Fibroblast of lung (primary cell): ENCODE measurements around the gene OR1Q1. TPM values are rescaled to one million over a fixed set of nuclear protein-coding genes. Genes with fewer than 3 reads are reported as not detected.

Experiments
- DNase-seq, 2 donors: peaks; one replicate each; pipeline versions ENCODE4 v3.0.0 to v3.0.0-alpha.2; 2010; ENCODE audit warnings: low read depth in 2 of 2
- H2AFZ ChIP-seq: 2 replicates; pipeline ENCODE4 v1.5.1; 2012; ENCODE audit warnings: low read length, control low read depth, inconsistent platforms
- H3K27ac ChIP-seq: 2 replicates; pipeline ENCODE4 v1.5.1; 2011; ENCODE audit warnings: low read length, control low read depth; ENCODE audit not compliant: insufficient read depth
- H3K27me3 ChIP-seq: 2 replicates; pipeline ENCODE4 v1.5.1; 2011; ENCODE audit warnings: mild to moderate bottlenecking, low read length; ENCODE audit not compliant: control insufficient read depth, insufficient read depth
- H3K36me3 ChIP-seq: 2 replicates; pipeline ENCODE4 v1.5.1; 2011; ENCODE audit warnings: low read length; ENCODE audit not compliant: control insufficient read depth, insufficient read depth
- H3K4me1 ChIP-seq: 2 replicates; pipeline ENCODE4 v1.5.1; 2011; ENCODE audit warnings: low read length; ENCODE audit not compliant: control insufficient read depth, insufficient read depth; ENCODE audit errors: extremely low read depth
- H3K4me2 ChIP-seq: 2 replicates; pipeline ENCODE4 v1.5.1; 2011; ENCODE audit warnings: low read length, control low read depth; ENCODE audit not compliant: insufficient read depth; ENCODE audit errors: extremely low read depth
- H3K4me3 ChIP-seq, 4 experiments: fragments of 200-600 bp in 1 of 4; sonication (generic) in 1 of 4; replicated peaks in 1 of 4; 2 replicates each; pipeline ENCODE4 v1.5.1; 2011 to 2016; ENCODE audit warnings: low read length in 4 of 4, low read depth in 3 of 4, mild to moderate bottlenecking in 3 of 4, control low read depth in 2 of 4, inconsistent platforms in 1 of 4, mixed read lengths in 1 of 4; ENCODE audit not compliant: insufficient read depth in 1 of 4; ENCODE audit errors: control extremely low read depth in 1 of 4
- H3K79me2 ChIP-seq: 2 replicates; pipeline ENCODE4 v1.5.1; 2012; ENCODE audit warnings: mild to moderate bottlenecking, low read length, inconsistent platforms; ENCODE audit not compliant: control insufficient read depth, insufficient read depth
- H3K9ac ChIP-seq: 2 replicates; pipeline ENCODE4 v1.5.1; 2011; ENCODE audit warnings: mild to moderate bottlenecking, low read length, control low read depth; ENCODE audit not compliant: insufficient read depth
- H3K9me3 ChIP-seq: 2 replicates; pipeline ENCODE4 v1.5.1; 2012; ENCODE audit warnings: low read depth, low read length; ENCODE audit not compliant: control insufficient read depth, insufficient read depth
- H4K20me1 ChIP-seq: 2 replicates; pipeline ENCODE4 v1.5.1; 2011; ENCODE audit warnings: low read length; ENCODE audit not compliant: control insufficient read depth, insufficient read depth; ENCODE audit errors: extremely low read depth
- CTCF ChIP-seq, 2 donors: IDR thresholded peaks in 1 of 2; conservative IDR thresholded peaks in 1 of 2; 1 replicate in 1 of 2; 2 replicates in 1 of 2; pipeline ENCODE4 v1.5.1; 2011 to 2012; ENCODE audit warnings: low read length in 2 of 2, control low read depth in 1 of 2, inconsistent platforms in 1 of 2, low read depth in 1 of 2, mild to moderate bottlenecking in 1 of 2
- EZH2 ChIP-seq: IDR thresholded peaks from 2 replicates; pipeline ENCODE4 v1.5.1; 2012; ENCODE audit warnings: low read length, control low read depth, mild to moderate bottlenecking; ENCODE audit errors: missing control alignments
- polyA plus RNA-seq, 2 donors: library from polyadenylated mRNA; depleted of rRNA in 1 of 2; stranded (reverse) in 1 of 2; unstranded in 1 of 2; fragments of >200 nt; gene quantifications; 2 replicates each; pipeline ENCODE4 v1.2.1, GENCODE V29; 2011 to 2012; ENCODE audit warnings: missing spikeins in 1 of 2
- total RNA-seq: library from RNA; depleted of rRNA; stranded (reverse); fragments of >200 nt; gene quantifications from 2 replicates; pipeline ENCODE4 v1.2.1, GENCODE V29; 2014

OR1Q1 gene
- total and polyA plus RNA-seq, 2 donors (not counting 1 experiment from before 2014, with no cell fraction given) = 0.14 TPM; not detected in 1

DNA sequence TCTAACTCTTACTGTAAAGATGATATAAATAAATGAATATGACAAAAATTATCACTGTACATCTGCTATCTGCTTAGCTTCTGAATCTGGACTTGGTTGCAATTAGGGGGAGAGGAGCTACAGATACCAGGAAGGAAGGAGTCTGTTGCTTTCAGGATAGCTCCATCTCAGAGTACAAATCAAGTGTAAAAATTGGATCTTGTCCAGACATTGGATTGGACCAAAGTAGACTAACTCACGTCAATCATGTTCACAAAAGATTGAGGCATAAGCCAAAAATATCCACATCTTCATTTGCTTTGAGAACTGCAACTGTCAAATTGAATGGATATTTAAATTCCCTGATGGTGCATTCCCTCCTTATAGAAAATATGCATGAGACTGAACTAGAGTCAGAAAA is 8.8 kb upstream of the OR1Q1 start:
- Histone ChIP-seq H2AFZ (no peak overlapping the region), H3K4me1 (no peaks in the 10 kb centered on the region), H3K9ac (no peak overlapping the region), H3K36me3 (no peaks in the 10 kb centered on the region), H3K9me3 (no peaks in the 10 kb centered on the region), H3K4me2 (no peak overlapping the region), H3K27ac (no peak overlapping the region), H3K79me2 (no peaks in the 10 kb centered on the region), H3K4me3 (no peak overlapping the region), H3K27me3 (no peaks in the 10 kb centered on the region), H4K20me1 (no peaks in the 10 kb centered on the region)
- DNase-seq = no peak
- no peak for TF ChIP-seq EZH2
- TF ChIP-seq CTCF (conservative IDR thresholded peaks at IDR 0.05 in 1 of 2, IDR thresholded peaks at IDR 0.05 in 1 of 2; ENCODE audit: low read depth in 1 of 2, low read length in 2 of 2) = no peak

DNA sequence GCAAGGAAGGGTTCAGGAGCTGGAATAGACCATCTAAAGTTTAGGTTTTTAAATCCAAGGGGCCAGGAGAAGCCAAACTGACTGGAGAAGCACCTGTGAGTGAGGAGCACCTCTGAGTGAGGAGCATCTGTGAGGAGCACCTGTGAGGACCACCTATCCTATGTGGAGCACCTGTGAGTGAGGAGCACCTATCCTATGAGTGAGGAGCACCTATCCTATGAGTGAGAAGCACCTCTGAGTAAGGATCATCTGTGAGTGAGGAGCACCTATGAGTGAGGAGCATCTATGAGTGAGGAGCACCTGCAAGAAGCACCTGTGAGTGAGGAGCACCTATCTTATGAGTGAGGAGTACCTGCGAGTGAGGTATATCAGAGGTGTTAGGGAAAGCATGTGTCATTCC is 8.0 kb upstream of the OR1Q1 start:
- H4K20me1 ChIP-seq = no peaks in the 10 kb centered on the region
- no peak overlapping the region for H2AFZ ChIP-seq
- no peaks in the 10 kb centered on the region for H3K79me2 ChIP-seq
- no peak overlapping the region for H3K4me3 ChIP-seq
- H3K27ac ChIP-seq = no peak overlapping the region
- no peak for DNase-seq
- no peaks in the 10 kb centered on the region for H3K4me1 ChIP-seq
- no peaks in the 10 kb centered on the region for H3K9me3 ChIP-seq
- H3K4me2 ChIP-seq = no peak overlapping the region
- no peak overlapping the region for H3K9ac ChIP-seq
- no peaks in the 10 kb centered on the region for H3K36me3 ChIP-seq
- no peaks in the 10 kb centered on the region for H3K27me3 ChIP-seq
- TF ChIP-seq CTCF (conservative IDR thresholded peaks at IDR 0.05 in 1 of 2, IDR thresholded peaks at IDR 0.05 in 1 of 2; ENCODE audit: low read depth in 1 of 2, low read length in 2 of 2) (no peak), EZH2 (no peak)

DNA sequence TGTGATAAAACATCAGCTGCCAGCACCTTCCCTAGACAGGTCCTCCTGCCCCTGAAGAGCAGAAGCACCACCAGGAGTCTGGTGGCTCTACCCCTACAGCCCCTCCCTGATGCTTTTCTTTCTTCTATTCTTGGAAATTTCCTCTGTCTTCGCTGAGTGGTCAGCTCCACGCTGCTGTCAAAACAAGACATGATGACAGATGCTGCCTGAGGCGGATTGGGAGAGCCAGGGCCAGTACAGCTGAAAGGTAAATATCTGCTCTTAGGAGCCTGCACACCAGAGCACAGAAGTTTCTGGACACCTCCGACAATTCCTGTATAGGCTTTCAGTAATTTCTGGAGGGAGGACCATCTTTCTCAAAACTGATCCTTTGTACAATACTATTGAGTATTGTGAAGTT is 4.7 kb upstream of the OR1Q1 start:
- Histone ChIP-seq H3K36me3 (no peaks in the 10 kb centered on the region), H3K4me1 (no peaks in the 10 kb centered on the region), H3K9me3 (no peaks in the 10 kb centered on the region), H3K27ac (no peak overlapping the region), H3K79me2 (no peaks in the 10 kb centered on the region), H2AFZ (no peak overlapping the region), H3K4me2 (no peak overlapping the region), H4K20me1 (no peaks in the 10 kb centered on the region), H3K4me3 (no peak overlapping the region), H3K9ac (no peak overlapping the region), H3K27me3 (no peaks in the 10 kb centered on the region)
- TF ChIP-seq CTCF (conservative IDR thresholded peaks at IDR 0.05 in 1 of 2, IDR thresholded peaks at IDR 0.05 in 1 of 2; ENCODE audit: low read depth in 1 of 2, low read length in 2 of 2) (no peak), EZH2 (no peak)
- DNase-seq = no peak
